Umbilical cord (tissue), 2 donors: ENCODE measurements around the gene TNFRSF4. TPM values are rescaled to one million over a fixed set of nuclear protein-coding genes. Genes with fewer than 3 reads are reported as not detected.

Experiments
- DNase-seq: peaks from one replicate; pipeline ENCODE4 v3.0.0-alpha.2; 2015; ENCODE audit warnings: low spot score
- total RNA-seq: library from RNA; depleted of rRNA; stranded (reverse); fragments of >200 nt; gene quantifications from one replicate; pipeline ENCODE4 v1.2.3, GENCODE V29; 2014; ENCODE audit warnings: low replicate concordance; ENCODE audit not compliant: insufficient read depth

TNFRSF4 gene
- total RNA-seq, 1 donor from 2014 or later: not detected

DNA sequence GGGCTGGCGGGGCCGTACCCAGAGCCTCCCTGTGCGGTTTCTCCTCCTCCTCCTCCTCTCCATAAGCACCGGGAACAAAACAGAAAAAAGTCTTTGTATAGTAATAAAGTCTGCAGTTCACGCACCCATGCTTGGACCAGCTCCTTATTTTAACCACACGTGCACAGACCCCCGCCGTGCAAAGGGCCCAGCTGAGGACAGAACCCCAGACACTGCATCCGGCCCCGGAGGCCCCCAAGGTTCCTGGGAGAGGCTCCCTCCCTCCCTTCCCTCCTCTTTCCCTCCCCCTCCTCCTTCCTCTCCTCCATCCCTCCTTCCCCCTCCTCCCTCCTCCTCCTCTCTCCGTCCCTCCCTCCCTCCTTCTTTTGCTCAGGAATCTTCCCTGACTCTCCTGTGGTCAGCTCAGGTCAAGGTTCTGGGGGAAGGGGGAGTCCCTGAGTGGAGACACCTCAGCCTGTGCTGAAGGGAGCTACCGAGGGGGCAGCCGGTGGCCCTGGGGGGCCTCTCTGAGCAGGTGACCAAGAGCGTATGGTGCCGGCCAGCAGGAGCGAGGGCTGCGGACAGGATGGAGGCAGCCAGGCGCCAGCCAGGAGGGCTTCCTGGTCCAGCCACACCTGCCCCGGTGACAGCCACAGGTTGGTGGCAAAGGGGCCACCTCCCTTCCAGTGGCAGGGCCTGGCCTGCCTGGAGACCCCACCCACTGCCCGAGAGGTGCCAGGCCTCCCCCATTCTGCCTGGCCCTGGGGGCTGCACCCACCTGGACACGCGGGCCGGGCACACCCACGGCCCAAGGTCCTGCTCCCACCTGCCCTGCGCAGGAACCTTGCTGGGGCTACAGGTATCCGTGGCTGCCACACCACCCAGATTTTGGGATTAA lies 43.5 kb downstream of the TNFRSF4 start:
- no peak for DNase-seq

DNA sequence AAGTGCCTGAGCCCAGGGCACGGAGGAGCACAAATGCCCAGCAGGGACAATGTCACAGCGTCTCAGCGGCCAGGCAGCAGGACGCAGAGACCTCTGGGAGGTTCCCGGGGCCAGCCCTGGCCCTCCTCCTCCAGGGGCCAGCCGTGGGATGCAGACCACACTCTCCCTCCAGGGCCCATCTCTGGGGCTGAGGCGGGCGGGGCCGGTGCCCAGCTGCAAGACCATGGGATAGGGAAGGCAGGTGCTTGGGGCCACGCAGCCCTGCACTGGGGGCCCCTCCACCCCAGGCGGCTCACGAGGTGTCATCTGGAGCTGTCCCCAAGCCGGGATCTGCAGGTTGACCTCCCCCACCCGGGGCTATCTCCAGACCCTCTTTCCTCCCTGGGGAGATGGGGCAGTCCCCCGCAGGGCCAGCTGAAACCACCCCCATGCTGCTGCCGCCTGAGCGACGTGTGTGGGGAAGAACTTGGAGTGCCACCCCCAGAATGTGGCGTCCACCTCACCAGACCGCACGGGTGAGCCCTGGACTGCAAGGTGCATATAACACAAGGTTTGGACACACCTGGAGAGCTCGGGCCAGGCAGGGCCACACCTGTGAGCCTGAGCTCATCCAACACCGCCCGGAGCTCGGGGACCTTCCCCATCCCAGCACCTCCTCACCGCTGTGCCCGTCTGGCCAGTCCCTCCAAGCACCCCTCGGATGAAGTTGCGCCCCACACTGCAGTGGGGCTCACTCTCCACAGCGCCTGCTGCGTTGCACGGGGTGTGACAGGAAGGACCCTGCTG lies 44.3 kb downstream of the TNFRSF4 start:
- DNase-seq: no peak

DNA sequence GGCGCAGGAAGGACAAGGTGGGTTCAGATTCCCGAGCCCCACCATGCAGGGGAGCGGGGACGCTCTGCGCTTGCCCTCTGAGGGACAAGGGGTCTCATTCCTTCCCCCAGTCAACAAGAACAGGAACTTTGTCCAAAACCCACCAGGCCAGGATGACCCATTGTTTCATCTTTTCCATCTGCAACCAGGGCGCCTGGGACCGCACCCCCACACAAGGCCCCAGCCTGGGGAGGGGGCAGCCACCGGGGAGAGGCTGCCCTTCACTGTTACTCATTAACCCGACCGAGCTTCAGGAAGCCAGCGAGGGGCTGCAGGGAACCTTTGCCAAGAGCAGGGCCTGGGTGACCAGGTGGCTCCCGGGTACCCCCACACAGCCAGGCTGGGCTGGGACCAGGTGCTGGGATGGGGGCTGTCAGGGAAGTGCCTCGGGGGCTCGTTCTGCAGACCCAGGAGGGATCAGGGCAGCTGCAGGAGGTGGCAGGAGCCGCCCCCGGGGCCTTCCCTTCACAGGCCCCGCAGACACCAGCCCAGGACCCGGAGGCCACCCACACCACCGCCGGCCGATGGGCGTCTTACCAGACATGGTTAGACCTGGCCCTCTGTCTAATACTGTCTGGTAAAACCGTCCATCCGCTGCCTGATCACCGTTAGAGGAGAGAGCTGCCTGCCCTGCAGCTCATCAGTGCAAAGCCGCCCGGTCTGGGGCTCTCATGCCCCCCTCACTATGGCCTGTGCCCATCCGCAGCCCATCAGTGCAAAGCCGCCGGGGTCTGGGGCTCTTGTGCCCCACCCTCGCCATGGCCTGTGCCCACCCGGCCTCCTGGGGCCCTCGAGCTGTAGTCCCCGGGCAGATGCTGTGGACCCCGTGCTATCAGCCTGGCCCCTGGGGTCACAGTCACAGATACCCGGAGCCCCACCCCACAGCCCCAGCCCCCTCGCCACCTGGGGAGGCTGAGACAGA lies 45.2 kb downstream of the TNFRSF4 start:
- no peak for DNase-seq

DNA sequence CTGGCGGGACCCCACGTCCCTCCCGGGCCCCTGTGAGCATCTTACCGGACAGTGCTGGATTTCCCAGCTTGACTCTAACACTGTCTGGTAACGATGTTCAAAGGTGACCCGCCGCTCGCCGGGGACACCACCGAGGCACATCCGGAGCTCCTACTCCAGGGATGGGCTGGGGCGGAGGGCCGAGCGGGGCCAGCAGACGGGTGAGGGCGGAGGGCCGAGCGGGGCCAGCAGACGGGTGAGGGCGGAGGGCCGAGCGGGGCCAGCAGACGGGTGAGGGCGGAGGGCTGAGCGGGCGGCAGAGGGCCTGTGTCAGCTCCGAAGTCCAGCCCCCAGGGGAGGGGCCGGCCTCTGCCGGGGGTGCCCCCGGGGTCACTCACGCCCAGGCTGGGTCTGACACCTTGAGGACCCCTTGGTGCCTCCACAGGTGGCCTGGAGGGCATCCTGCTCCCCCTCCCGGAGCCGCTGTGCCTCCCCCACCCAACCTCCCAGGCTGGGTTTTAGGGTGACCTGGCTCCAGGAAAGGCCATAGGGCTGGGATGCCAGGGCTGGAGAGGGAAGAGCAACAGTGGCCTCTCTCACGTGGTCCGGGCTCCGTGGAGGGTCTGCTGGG lies 46.0 kb downstream of the TNFRSF4 start:
- DNase-seq: no peak

DNA sequence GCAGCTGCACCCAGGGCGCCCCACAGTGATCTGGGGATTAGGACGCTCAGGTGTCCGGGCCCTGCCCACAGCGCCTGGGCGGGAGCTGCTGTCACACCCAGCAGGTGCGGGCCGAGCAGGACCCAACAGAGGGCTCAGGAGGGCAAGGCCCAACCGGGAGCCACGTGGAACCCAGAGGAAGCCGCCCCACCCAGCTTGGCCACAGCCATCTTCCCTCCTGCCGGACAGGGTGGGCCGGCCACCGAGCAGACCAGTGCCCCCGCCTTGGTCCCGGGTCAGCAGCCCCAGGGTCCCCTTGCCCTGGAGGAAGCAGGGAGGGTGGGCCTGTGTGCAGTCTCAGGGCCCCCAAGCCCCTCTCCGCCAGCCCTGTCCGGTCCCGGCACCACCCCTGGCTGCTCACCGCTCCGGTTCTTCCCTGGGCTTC lies 46.5 kb downstream of the TNFRSF4 start:
- DNase-seq: no peak

DNA sequence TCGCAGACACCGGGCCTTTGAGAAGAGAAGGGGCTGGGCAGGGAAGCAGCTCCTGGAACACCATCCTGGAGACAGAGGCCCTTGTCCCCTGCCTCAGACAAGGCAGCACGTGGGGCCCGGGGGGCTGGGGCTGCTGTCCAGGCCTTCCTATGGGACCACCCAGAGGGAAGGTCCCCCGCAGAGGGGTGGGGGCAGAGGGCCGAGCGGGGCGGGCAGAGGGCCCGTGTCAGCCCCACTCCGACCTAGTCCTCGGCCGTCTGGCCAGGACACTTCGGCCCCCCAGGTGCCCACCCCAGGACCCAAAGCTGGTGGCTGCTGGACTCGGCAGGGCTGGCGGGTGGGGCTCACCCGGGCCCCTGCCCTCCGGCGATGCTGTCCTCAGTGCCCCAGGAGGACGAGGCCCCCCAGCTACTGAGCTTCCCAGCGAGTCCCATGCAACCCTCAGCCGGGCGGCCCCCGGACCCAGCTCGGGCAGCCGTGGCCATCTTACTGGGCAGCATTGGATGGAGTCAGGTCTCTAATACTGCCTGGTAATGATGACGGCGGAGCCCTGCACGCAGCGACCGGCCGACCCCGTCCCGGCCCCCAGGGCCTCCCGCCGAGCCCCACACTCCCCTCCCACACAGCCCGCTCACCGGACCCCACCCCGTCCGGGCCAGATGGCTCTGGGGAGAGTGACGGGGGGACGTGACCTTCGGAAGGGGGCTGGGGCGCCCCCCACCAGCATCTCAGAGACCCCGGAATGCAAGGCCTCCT lies 47.1 kb downstream of the TNFRSF4 start:
- DNase-seq: no peak

DNA sequence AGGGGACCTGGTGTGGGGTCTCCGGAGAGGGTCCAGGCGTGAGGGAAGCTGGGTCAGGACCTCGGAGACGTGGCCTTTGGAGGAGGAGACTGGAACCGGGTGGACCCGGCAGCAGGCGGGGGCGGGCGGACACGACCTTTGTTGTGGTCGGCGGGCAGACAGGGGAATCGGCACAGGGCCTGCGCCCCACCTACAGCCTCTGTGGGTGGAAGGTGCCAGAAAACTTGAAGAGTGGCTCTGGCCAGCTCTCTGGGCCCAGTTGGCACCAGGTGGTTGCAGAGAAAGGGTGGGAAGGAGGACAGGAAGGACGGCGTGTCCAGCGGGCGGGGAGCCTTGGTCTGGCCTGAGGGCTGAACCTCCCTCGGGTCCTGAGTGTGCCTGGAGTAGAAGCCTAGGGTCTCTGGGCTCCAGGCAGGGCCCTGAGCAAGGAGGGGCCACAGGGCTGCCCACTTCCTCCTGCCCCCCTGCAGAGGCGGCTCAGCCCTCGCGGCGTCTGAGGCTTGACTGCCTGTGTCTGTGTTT lies 48.0 kb downstream of the TNFRSF4 start:
- no peak for DNase-seq

DNA sequence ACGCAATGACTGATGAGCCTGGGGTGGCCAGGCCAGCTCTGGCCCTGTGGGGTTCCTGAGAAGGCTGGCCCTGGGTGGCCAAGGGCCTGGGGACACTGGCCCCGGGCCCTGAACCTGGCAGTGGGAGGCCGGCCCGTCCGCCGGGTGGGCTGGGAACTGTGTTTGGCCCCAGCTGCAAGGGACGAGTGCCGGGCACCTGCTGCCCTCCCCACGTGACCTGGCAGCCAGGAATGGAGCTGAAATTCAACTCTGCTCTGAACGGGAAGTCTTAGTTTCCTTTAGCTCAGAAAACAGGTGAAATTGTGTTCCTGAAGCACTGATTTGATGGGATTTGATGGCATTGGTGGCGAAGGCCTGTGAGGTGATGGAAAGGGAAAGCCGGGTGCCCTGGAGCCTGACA lies 48.5 kb downstream of the TNFRSF4 start:
- DNase-seq: no peak

DNA sequence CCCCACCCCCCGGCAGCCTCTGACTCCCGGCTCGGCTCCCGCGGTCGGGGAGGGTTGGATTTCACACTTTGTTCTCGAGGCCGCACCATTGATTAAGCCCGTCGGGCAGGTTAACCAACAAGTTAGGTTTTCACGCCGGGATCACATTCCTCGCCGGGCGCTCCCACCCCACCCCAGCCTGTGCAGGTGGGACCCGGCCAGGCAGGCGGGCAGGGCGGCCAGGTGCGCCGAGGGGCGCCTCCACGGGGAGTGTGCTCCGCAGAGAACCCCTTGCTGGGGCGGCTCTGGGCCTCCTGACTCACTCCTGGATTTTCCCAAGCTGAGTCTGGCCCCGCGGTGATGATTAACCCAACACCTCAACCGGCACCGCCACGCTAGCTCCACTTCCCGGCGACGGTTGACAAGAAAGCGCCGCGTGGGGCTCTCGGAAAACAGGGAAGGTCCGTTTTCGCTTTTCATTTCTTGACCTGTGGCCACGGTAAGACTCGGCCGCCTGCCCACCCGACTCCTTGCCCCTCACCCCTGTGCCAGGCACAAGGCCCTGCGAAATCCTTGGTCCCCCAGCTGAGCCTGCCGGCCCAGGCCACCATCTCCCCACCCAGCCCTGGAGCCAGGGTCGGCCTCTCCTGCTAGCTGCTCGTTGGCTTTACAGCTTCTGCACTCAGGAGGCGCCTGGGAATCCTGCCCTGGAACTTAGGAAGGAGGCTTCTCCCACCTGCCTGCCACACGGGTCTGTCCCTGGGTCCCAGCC lies 49.1 kb downstream of the TNFRSF4 start:
- DNase-seq: peak; percentile 25

DNA sequence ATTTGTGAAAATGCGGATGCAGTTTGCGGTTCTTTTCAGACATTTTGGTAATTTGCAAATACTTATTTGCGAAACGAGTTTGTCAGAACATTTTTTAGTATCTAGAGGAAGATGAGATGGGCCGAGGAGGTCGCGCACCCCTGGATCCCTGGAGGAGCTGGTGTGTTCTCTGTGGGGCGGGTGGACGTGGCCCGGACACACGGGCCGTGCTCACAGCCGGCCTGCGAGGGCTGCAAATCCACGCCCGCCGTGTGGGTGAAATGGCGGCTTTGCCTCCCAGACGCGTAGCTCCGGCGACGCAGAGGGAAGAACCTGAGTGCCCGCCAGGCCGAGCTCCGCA lies 49.6 kb downstream of the TNFRSF4 start:
- no peak for DNase-seq

DNA sequence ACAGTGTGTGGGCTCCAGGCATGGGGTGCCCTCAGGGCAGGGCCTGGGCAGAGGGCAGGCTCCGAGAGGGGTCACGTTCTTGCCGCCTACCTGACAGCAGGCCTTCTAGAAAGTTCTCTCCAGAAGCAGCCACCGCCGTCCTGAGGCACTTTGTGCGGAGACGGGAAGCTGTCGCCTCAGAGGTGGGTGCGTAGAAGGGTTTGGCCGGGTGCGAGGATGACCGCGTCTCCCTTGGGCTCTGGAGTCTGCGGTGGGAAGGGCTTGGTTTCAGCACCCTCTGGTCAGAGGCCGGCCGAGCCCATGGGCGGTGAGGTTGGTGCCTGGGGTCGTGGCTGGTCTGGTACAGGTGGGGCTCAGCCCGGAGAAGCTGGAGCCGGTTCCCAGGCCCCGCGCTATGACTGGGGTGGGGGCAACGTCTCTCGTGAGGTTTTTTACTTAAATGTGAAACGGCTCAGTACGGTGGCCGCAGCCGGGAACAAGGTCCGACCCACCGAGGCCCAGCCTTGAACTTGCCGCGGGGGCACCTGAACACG lies 50.3 kb downstream of the TNFRSF4 start:
- no peak for DNase-seq

DNA sequence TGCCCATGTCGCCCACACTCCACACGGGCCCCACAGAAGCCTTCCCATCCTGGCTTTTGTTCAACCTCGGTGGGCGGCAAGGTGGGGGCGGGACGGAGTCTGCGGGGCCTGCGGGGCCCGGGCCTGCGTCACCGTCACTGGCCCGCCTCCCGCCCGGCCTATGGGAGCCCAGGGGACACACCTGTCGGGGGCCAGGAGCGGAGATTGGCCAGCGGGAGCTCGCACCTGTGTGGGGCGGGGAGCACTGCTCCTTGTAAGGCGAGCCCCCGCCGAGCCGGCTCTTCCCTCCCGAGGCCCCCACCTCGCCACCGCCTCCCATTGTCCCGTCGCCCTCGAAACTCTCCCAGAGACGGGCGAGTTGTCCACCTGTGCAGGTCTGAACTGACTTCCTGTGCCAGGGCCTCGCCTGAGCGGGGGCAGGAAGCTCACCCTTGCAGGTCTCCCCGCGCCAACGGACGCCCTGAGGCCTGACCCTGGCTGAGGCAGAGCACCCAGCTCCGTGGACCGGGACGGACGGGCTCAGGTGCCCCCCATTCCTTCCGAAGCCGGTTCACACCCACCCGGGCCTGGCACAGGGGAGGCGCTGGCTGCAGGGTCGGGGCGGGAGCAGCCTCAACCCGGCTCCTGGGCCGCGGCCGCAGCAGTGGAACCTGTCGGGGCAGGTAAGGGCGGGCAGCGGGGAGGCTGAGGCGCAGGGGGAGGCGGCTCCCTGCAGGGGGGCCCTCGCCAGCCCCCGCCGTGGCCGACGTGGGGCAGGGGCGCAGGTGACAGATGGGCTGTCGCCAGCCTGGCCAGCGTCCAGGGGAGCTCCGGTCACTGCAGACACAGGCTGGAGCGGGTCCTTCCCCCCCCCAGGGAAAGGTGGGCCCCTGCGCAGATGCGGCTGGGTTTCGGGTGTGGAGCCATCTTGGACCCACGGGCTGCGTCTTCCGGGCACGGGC lies 51.1 kb downstream of the TNFRSF4 start:
- DNase-seq: peak; percentile 49

DNA sequence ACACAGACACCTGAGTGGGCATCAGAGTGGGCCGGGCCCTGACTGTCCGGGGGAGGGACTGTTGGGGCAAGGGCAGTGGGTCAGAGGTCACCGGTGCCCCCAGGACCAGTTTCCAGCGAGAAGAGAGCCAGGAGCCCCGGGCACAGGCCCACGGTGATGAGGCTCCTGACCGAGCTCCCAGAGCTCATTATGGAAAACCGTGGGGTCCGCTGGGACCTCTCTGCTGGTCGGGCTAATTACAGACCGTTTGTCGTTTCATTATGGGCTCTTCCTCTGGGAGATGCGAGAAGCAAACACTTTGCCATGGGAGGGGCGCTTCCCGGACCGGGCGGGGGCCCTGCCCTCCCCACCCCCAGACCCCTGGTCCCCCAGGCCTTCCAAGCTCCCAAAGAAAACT lies 52.3 kb downstream of the TNFRSF4 start:
- no peak for DNase-seq

Other genes with a start within 250 kb of the TNFRSF4 start
- gene PLEKHN1, start 247.7 kb downstream of the TNFRSF4 start, total RNA-seq: 1.2 TPM
- gene PERM1, start 232.1 kb downstream of the TNFRSF4 start, total RNA-seq: 0.96 TPM
- gene HES4, start 214.1 kb downstream of the TNFRSF4 start, total RNA-seq: 40.2 TPM
- gene ISG15, start 200.7 kb downstream of the TNFRSF4 start, total RNA-seq: 54.9 TPM
- 68.4 TPM for gene AGRN, start 194.0 kb downstream of the TNFRSF4 start, total RNA-seq
- gene RNF223, start 139.8 kb downstream of the TNFRSF4 start, total RNA-seq: 1.9 TPM
- gene C1orf159, start 98.1 kb downstream of the TNFRSF4 start, total RNA-seq: 7.7 TPM
- not detected for gene TTLL10, start 40.3 kb downstream of the TNFRSF4 start, total RNA-seq
- gene TNFRSF18, start 7.6 kb downstream of the TNFRSF4 start, total RNA-seq: not detected
- 54.2 TPM for gene SDF4, start 17.8 kb upstream of the TNFRSF4 start, total RNA-seq
- 15.4 TPM for gene B3GALT6, start 18.1 kb upstream of the TNFRSF4 start, total RNA-seq
- gene C1QTNF12, start 32.6 kb upstream of the TNFRSF4 start, total RNA-seq: not detected
- gene UBE2J2, start 59.7 kb upstream of the TNFRSF4 start, total RNA-seq: 22.9 TPM
- 0.72 TPM for gene SCNN1D, start 66.3 kb upstream of the TNFRSF4 start, total RNA-seq
- gene ACAP3, start 93.8 kb upstream of the TNFRSF4 start, total RNA-seq: 49.6 TPM
- 4.6 TPM for gene PUSL1, start 94.4 kb upstream of the TNFRSF4 start, total RNA-seq
- 42.4 TPM for gene INTS11, start 110.5 kb upstream of the TNFRSF4 start, total RNA-seq
- 3.4 TPM for gene CPTP, start 110.6 kb upstream of the TNFRSF4 start, total RNA-seq
- gene TAS1R3, start 117.1 kb upstream of the TNFRSF4 start, total RNA-seq: 0.24 TPM
- gene DVL1, start 135.3 kb upstream of the TNFRSF4 start, total RNA-seq: 72.9 TPM
- 196 TPM for gene MXRA8, start 144.4 kb upstream of the TNFRSF4 start, total RNA-seq
- gene AURKAIP1, start 161.1 kb upstream of the TNFRSF4 start, total RNA-seq: 46.9 TPM
- gene CCNL2, start 185.2 kb upstream of the TNFRSF4 start, total RNA-seq: 106 TPM
- 68.4 TPM for gene MRPL20, start 193.1 kb upstream of the TNFRSF4 start, total RNA-seq
- gene ANKRD65, start 207.1 kb upstream of the TNFRSF4 start, total RNA-seq: 1.7 TPM
- 58.7 TPM for gene VWA1, start 221.5 kb upstream of the TNFRSF4 start, total RNA-seq
- 1.2 TPM for gene ATAD3C, start 235.5 kb upstream of the TNFRSF4 start, total RNA-seq